Measurements from ENCODE around the gene SCYL1.
A peak's percentile ranks its signal among the peaks of the same experiment; 100 is the strongest.
"Not testable (repeated sequence)": the region's sequence is repeated elsewhere in the genome, so short reads cannot be mapped to it uniquely, and the experiment has no call there.

Gene SCYL1

GRCh38 chr11:65553301-65554001 is 28.6 kb downstream of the SCYL1 start:
- DNase-seq (ENCODE audit: low read depth in 3 of 3) = peak in 1 of 3 donors; percentile 53

- DNase-seq (ENCODE audit: low read depth in 3 of 3) = no peak
These were observed 29.4 kb downstream of the SCYL1 start for GRCh38 chr11:65554057-65554818.

GRCh38 chr11:65554842-65555430 is 30.1 kb downstream of the SCYL1 start:
- no peak for DNase-seq (ENCODE audit: low read depth in 3 of 3)

DNA sequence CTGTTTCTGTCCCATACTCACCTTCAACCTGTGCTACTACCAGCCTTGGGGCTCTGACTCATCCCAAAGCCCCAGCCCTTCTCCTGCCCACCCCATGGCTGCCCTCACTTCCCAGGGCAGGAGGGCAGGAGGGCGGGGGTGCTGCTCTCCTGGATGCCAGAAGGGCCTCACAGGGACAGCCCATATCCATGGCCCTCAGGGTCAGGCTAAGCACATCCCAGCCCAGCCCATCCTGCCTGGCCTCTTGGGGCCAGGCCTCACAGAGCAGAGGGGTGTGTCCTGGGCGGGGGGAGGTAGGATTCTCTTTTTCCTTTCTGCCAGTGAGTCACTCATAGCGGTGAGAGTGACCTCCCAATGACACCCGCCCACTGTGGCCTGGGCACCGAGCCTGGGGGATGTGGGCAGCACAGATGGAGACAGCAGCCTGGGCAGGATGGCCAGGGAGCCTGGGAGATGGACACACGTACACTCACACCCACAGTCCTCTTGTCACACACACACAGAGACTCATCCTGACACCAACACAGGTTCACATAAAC is 30.9 kb downstream of the SCYL1 start:
- no peak for DNase-seq (ENCODE audit: low read depth in 3 of 3)

DNA sequence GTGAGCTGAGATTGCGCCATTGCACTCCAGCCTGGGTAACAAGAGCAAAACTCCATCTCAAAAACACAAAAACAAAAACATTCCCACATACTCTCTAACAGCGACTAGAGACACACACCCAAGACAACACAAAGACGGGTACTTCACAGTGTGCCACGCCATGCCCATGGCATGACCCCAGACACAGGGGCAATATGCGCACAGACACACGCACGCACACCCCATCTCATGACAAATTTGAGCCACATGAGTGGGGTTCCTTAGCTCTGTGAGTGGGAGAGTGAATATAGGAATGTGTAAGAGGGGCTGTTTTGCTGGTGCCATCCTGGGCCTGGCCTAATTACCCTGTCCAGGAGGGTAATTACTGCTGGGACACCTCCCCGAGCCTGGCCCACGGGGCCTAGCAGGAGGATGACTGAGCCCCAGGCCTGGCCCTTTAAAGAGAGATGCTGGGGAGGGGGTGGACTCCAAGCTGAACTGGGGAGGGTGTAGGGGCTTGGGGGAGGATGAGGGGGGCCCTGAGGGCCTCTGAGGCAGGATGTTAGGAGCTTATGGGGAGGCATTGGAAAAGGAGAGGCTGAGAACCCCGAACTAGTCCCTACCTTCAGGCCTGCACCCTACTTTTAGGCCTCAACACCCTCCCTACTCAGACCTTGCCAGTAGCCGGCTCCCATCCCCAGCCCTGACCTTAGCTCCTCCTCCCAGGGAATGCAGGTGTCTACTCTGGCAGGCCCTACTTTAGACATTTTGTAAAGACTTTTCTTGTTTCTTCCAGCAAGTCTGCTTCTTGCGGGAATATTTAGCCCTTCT is 31.8 kb downstream of the SCYL1 start:
- no peak for DNase-seq (ENCODE audit: low read depth in 3 of 3)

DNA sequence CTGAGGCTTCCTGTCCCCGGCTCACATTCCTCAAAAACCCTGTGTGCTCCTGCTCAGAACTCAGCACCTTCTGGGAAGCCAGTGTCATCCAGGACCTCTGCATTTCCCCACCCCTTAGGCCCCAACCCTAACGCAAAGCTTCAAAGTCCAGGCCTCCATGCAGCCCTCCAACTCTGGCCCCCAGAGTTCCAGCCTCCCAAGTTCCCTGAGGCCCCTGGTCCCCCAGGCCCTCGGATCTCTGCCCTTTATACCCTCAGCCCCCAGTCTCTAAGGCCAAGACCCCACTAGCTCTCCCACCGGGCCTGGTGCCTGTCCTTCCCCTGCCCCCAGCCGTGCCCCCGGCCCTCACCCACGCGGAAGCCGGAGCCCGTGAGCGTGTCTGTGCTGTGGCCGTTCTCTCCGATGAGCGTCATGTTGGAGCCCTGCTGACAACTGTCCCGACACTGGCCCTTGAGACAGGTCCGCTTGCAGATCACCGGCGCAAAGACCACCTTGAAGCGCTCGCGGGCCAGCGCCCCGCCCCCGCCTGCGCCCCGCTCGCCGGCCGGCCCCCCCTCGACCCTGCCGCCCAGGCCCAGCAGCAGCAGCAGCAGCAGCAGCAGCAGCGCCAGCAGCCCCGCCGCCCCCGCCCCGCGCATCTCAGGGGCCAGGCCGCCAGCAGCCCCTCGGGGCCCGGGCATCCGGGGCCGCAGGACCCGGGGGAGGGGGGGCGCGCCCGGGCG is 32.6 kb downstream of the SCYL1 start:
- DNase-seq (ENCODE audit: low read depth in 3 of 3) = no peak

DNA sequence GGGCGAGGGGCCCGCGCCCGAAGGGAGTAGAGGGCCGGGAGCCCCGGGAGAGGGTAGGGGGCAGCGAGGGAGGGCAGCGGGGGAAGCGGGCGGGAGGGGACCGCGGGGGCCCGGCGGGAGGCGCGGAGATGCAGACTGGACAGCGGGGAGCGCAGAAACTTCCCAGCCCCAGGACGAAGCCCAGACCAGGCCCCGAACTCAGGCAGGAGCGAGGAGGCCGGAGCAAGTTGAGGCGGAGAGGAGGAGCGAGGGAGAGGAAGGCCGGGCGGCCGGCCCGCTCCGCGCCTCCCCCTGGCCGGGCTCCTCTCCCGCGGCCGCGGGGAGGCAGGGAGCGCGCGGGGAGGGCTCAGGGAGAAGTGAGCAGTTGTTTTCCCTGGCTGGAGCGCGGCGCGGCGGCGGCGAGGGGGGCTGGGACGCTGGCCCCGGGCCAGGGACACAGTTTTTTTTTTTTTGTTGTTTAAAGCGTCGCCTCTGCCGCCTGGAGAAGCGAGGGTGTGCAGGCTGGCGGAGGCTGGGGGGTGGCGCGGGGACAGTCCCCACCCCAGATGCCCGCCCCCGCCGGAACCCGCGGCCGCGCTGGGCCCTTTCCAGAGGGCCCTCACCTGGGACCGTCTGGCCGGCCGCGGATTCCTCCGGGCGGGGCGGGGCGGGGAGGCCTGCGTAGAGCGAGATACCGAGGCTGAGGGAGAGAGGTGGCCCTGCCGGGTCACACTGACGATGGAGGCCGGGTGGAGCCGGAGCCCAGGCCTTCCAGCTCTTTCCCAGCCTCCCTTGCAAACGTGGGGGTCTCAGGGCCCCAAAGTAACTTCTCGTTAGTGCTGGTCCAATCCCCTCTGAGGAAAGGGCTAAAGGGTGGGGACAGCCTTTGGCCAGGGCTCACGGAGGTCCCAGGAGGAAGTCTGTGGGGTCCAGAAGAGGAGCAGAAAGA is 33.4 kb downstream of the SCYL1 start, which contains the start of gene LTBP3:
Gene LTBP3, minus strand, starts transcription at position 358 of the 928 bp plus-strand sequence. CDS start 400 bp downstream, outside the sequence.
- DNase-seq (ENCODE audit: low read depth in 3 of 3) = no peak

DNA sequence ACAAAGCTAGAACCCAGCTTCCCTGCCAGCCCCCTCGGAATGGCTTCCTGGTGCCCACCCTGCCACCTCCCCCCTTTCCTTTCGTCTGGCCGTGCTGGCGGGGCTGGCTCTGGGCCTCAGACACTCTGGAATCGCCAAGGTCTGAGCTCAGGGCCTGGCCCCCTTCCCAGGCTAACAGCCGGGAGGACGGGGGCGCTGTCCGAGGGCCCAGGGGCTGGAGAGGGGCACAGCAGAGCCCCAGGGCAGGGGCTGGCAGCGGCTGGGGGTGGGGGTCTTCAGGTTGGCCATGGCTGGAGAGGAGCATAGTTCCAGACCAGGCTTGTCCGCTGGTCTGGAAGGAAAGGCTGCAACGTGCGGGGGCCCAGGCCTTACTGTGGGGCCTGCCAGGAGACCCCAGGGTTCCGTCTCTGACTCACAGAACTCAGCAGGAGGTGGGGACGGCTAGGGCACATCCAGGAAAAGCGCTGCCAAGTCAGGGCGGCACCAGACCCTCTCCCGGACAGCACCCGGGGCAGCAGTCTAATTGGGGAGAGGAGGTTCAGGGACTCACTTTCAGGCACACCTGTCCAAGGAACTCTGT is 34.1 kb downstream of the SCYL1 start:
- no peak for DNase-seq (ENCODE audit: low read depth in 3 of 3)

DNA sequence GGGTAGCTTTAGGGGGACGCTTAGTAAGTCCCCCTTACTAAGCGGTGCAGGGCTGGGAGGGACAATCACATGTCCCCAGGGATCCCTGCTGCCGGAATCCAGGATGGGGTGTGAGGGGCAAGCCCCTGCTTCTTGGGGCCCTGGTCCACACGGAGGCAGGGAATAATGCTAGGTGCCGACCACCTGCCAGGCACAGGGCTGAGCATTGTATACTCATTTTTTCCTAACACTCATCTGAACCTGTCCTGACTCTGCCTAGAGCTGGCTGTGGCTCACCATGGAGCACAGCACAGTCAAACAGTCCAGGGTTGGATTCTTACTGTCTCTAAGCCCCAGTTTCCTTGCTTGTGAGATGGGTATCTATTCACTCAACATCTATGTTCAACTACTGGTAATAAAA is 34.7 kb downstream of the SCYL1 start:
- DNase-seq (ENCODE audit: low read depth in 3 of 3) = no peak

DNA sequence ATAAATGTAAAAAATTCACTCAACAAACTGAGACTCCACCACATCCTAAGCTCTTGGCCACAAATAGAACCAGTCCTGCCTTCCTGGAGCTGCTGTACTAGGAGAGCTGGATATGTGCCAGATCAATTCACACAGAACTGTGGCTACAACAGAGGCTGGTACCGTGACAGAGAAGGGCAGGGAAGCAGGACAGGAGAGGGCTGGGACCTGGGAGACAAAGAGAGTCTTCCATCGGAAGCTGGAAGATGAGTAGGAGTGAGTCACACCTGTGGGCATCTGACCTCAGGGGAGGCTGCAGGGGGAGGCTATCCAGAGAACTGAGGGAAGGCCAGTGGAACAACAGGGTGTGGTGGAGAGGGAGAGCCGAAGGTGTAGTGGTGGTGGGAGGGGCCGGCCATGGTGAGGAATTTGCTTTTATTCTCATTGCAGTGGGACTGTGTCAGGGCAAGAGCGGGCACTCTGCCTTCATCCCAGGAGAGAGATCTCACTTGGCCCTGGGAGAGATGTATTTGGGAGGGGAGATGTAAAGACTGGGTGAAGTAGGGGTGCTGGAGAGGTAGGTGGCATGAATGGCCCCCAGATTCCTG is 35.2 kb downstream of the SCYL1 start:
- no peak for DNase-seq (ENCODE audit: low read depth in 3 of 3)

GRCh38 chr11:65560555-65561418 is 35.9 kb downstream of the SCYL1 start:
- DNase-seq (ENCODE audit: low read depth in 3 of 3) = no peak

- no peak for DNase-seq (ENCODE audit: low read depth in 3 of 3)
These were observed 37.1 kb downstream of the SCYL1 start for GRCh38 chr11:65562020-65562419.

GRCh38 chr11:65562788-65563187 is 37.9 kb downstream of the SCYL1 start:
- no peak for DNase-seq (ENCODE audit: low read depth in 3 of 3)

DNA sequence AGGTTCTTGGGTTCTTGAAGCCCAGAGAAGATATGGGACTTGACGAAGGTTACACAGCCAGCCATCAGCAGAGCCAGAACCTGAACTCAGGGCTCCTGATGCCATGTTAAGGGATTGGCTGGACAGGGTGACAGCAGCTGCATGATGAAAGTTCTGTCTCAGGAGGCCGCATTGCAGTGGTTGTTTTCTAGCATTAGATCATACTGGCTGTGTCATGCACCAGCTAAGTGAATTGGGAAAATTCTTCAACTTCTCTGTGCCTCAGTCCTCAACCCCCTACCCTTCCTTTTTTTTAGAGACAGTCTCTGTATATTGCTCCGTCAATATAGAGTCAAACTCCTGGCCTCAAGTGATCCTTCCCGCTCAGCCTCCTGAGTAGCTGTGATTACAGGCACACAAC is 38.7 kb downstream of the SCYL1 start:
- DNase-seq (ENCODE audit: low read depth in 3 of 3) = no peak

GRCh38 chr11:65564879-65565559 is 40.1 kb downstream of the SCYL1 start:
- not testable (repeated sequence) for DNase-seq (ENCODE audit: low read depth in 3 of 3)

DNA sequence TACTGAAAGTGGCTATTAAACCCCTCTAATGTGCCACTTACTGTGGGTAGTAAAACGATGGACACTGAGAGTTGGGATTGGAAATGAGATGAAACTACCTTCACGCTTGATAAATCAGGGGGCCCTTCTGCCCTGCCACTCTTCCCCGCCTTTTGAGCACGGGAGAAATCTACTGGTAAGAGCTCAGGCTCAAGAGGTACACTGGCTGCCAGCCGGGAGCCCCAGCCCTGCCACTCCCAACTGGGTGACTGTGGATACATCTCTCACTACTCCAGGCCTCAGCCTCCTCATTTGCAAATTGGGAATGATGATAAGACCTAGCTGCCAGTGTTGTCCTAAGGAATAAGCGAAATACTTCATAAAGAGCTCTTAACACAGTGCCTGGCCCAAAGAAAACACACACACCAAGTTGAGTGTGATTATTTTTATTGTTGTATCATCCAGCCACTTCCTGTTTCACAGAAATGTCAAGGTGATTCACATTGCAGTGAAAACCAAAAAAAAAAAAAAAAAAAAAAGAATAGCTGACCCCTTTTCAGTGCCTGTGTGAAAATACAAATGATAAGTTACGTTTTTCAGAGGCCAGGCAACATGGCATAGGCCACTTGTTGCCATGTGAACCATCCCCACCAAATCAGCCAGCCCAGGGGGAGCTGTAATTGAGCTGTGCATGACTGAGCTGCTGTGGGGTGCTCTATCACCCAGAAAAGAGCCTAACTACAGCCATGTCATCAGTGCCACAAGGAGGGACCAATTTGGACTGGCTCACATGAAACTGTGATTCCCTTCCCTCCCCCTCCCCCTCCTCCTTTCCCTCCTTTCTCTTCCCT is 41.0 kb downstream of the SCYL1 start:
- DNase-seq (ENCODE audit: low read depth in 3 of 3) = no peak

All from stimulated activated CD4-positive, alpha-beta T cell treated with anti-CD3 and anti-CD28 coated beads, TNF-alpha, amount 100 ng/mL, for 48 hours (primary cell).